GM23248 (cell line): Measurements from ENCODE around the gene SPANXB1. TPM values are rescaled to one million over a fixed set of nuclear protein-coding genes. Genes with fewer than 3 reads are reported as not detected.
A peak's percentile ranks its signal among the peaks of the same experiment; 100 is the strongest.
"Not testable (repeated sequence)": the region's sequence is repeated elsewhere in the genome, so short reads cannot be mapped to it uniquely, and the experiment has no call there.

Source experiments
- DNase-seq: peaks from one replicate; pipeline ENCODE4 v3.0.0-alpha.2; 2015
- H2AFZ ChIP-seq: fragments of 200-600 bp; sonication (generic); 2 replicates; pipeline ENCODE4 v1.6.1; 2016; ENCODE audit warnings: antibody characterized with exemption
- H3F3A ChIP-seq: fragments of 200-600 bp; sonication (generic); 2 replicates; pipeline ENCODE4 v1.6.1; 2016; ENCODE audit warnings: mild to moderate bottlenecking, antibody characterized with exemption, mixed run types; ENCODE audit not compliant: insufficient read depth
- H3K27ac ChIP-seq: fragments of 200-600 bp; sonication (generic); 2 replicates; pipeline ENCODE4 v1.5.1; 2016; ENCODE audit warnings: mild to moderate bottlenecking
- H3K27me3 ChIP-seq: fragments of 200-600 bp; sonication (generic); replicated peaks from 2 replicates; pipeline ENCODE4 v1.6.1; 2016; ENCODE audit warnings: mild to moderate bottlenecking; ENCODE audit not compliant: insufficient read depth
- H3K36me3 ChIP-seq: fragments of 200-600 bp; sonication (generic); 2 replicates; pipeline ENCODE4 v1.6.1; 2016; ENCODE audit warnings: low read depth, mild to moderate bottlenecking
- H3K4me1 ChIP-seq: fragments of 200-600 bp; sonication (generic); 2 replicates; pipeline ENCODE4 v1.6.1; 2016; ENCODE audit warnings: mild to moderate bottlenecking; ENCODE audit not compliant: insufficient read depth
- H3K4me2 ChIP-seq: fragments of 200-600 bp; sonication (generic); one replicate; pipeline ENCODE4 v1.6.1; 2016; ENCODE audit warnings: mild to moderate bottlenecking; ENCODE audit not compliant: unreplicated experiment
- H3K4me3 ChIP-seq: fragments of 200-600 bp; sonication (generic); 2 replicates; pipeline ENCODE4 v1.5.1; 2016; ENCODE audit warnings: mild to moderate bottlenecking
- H3K79me2 ChIP-seq: fragments of 200-600 bp; sonication (generic); 2 replicates; pipeline ENCODE4 v1.6.1; 2016; ENCODE audit warnings: mild to moderate bottlenecking; ENCODE audit not compliant: insufficient read depth
- H3K9ac ChIP-seq: fragments of 200-600 bp; sonication (generic); 2 replicates; pipeline ENCODE4 v1.6.1; 2016; ENCODE audit warnings: mild to moderate bottlenecking
- H3K9me2 ChIP-seq: fragments of 200-600 bp; sonication (generic); 2 replicates; pipeline ENCODE4 v1.6.1; 2016; ENCODE audit warnings: mixed run types, mild to moderate bottlenecking, moderate library complexity; ENCODE audit not compliant: insufficient read depth
- H3K9me3 ChIP-seq: fragments of 200-600 bp; sonication (generic); one replicate; pipeline ENCODE4 v1.6.1; 2017; ENCODE audit warnings: low read depth
- H4K20me1 ChIP-seq: fragments of 200-600 bp; sonication (generic); 2 replicates; pipeline ENCODE4 v1.6.0; 2016; ENCODE audit not compliant: insufficient read depth
- EZH2 ChIP-seq: fragments of 200-600 bp; sonication (generic); IDR thresholded peaks from 2 replicates; pipeline ENCODE4 v1.6.1; 2018; ENCODE audit warnings: antibody characterized with exemption, mild to moderate bottlenecking; ENCODE audit not compliant: insufficient read depth, poor library complexity, severe bottlenecking
- EZH2phosphoT487 ChIP-seq: fragments of 200-600 bp; sonication (generic); IDR thresholded peaks from 2 replicates; pipeline ENCODE4 v1.6.1; 2018; ENCODE audit warnings: antibody characterized with exemption, moderate library complexity, mild to moderate bottlenecking, low read depth; ENCODE audit not compliant: insufficient read depth
- WGBS, 2 experiments: methylation state at CpG; one replicate each; pipeline ENCODE4 v1.1.6; 2015 to 2017; ENCODE audit warnings: low lambda C conversion rate in 2 of 2, low coverage in 1 of 2; ENCODE audit errors: missing lambda C conversion rate in 2 of 2; 5-methylcytosine and 5-hydroxymethylcytosine counted together
- in situ Hi-C: fragments of 300-500 bp; cut with MboI; formaldehyde crosslinking; loops from 2 replicates; pipeline ENCODE4 v1.15.0; 2020
- polyA plus RNA-seq: library from polyadenylated mRNA; unstranded; fragments of >200 nt; fragmentation: Nextera tagmentation; extraction: Ambion mirVana; gene quantifications from 2 replicates; pipeline ENCODE4 v1.2.1, GENCODE V29; 2016
- total RNA-seq: library from RNA; depleted of rRNA; stranded (reverse); fragments of >200 nt; shearing (Covaris generic); gene quantifications from 2 replicates; pipeline ENCODE4 v1.2.3, GENCODE V29; 2014

SPANXB1 gene
- total and polyA plus RNA-seq, 2 experiments from 2014 or later = not detected

DNA sequence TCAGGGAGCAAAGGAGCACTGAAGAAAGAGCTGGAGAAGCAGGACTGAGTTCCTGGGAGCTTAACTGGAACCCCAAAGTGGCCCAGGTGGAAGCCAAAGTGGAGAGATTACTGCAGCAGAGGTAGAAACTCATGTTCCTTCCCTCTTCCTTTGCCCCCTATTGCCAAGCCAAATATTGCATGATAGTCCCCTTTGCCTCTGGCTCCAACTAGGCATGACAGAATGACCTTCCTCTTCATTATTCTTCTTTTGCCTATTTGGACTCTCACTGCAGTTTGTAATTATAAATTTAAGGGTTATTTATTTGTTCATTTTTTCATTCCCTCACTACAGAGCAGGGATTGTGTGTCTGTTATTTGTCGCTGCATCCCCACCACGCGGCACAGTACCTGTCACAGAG, 22.1 kb upstream of the SPANXB1 start:
- WGBS, 2 experiments = 78 to 84% methylated on average over 3 of the region's 3 CpGs
- no peak overlapping the region for H3K27ac ChIP-seq
- H3K79me2 ChIP-seq = no peaks in the 10 kb centered on the region
- H3K9me3 ChIP-seq = no peaks in the 10 kb centered on the region
- H3K9me2 ChIP-seq = no peaks in the 10 kb centered on the region
- no peaks in the 10 kb centered on the region for H3K4me1 ChIP-seq
- no peaks in the 10 kb centered on the region for H3K36me3 ChIP-seq
- no peak for DNase-seq
- no peak overlapping the region for H3K4me2 ChIP-seq
- no peak overlapping the region for H2AFZ ChIP-seq
- in situ Hi-C loops = no loop called here
- no peaks in the 10 kb centered on the region for H3K27me3 ChIP-seq
- no peaks in the 10 kb centered on the region for H3F3A ChIP-seq
- H3K4me3 ChIP-seq = no peak overlapping the region
- TF ChIP-seq EZH2phosphoT487 = no peak
- TF ChIP-seq EZH2 = no peak
- H4K20me1 ChIP-seq = no peaks in the 10 kb centered on the region
- H3K9ac ChIP-seq = no peak overlapping the region

- Histone ChIP-seq H3K36me3 (no peaks in the 10 kb centered on the region), H3K9ac (no peak overlapping the region), H3K27me3 (no peaks in the 10 kb centered on the region), H3K27ac (no peak overlapping the region), H3K9me2 (no peaks in the 10 kb centered on the region), H3K79me2 (no peaks in the 10 kb centered on the region), H3K4me3 (no peak overlapping the region), H3F3A (no peaks in the 10 kb centered on the region), H2AFZ (no peak overlapping the region), H3K9me3 (no peaks in the 10 kb centered on the region), H3K4me2 (no peak overlapping the region), H4K20me1 (no peaks in the 10 kb centered on the region), H3K4me1 (no peaks in the 10 kb centered on the region)
- TF ChIP-seq EZH2phosphoT487 = no peak
- no peak for TF ChIP-seq EZH2
- no peak for DNase-seq
- whole genome bisulfite sequencing, 2 experiments = 17 to 26% methylated on average over 1 of the region's 1 CpG
- in situ Hi-C loops = no loop called here
These were observed 18.7 kb upstream of the SPANXB1 start for GRCh38 chrX:140983730-140984129.

GRCh38 chrX:141005243-141005642, 2.8 kb downstream of the SPANXB1 start:
- H3K27ac ChIP-seq, H3K9me2 ChIP-seq, H3K9ac ChIP-seq, H4K20me1 ChIP-seq, in situ Hi-C loops, H3K4me3 ChIP-seq, H3K27me3 ChIP-seq, H3F3A ChIP-seq, H3K36me3 ChIP-seq, H3K4me2 ChIP-seq, H3K9me3 ChIP-seq, DNase-seq, H2AFZ ChIP-seq, H3K4me1 ChIP-seq, H3K79me2 ChIP-seq: not testable (repeated sequence)
- 0 to 5% methylated on average over 3 to 5 of the region's 6 CpGs for WGBS, 2 experiments

- H3K79me2 ChIP-seq, H3K9ac ChIP-seq, H3K4me1 ChIP-seq, H3K27me3 ChIP-seq, H3K4me3 ChIP-seq, DNase-seq, H3F3A ChIP-seq, H3K9me3 ChIP-seq, H3K9me2 ChIP-seq, H3K36me3 ChIP-seq, H3K4me2 ChIP-seq, H2AFZ ChIP-seq, in situ Hi-C loops, H4K20me1 ChIP-seq, H3K27ac ChIP-seq: not testable (repeated sequence)
- WGBS, 2 experiments = 17 to 42% methylated on average over 3 to 9 of the region's 14 CpGs
These were observed 41.9 kb downstream of the SPANXB1 start for GRCh38 chrX:141044246-141044645.

- H3F3A ChIP-seq, H4K20me1 ChIP-seq, in situ Hi-C loops, H3K36me3 ChIP-seq, H3K4me2 ChIP-seq, H3K27me3 ChIP-seq, DNase-seq, H3K4me1 ChIP-seq, H3K79me2 ChIP-seq, H3K9me3 ChIP-seq, H3K27ac ChIP-seq, H3K4me3 ChIP-seq, H3K9me2 ChIP-seq, H2AFZ ChIP-seq, H3K9ac ChIP-seq: not testable (repeated sequence)
- WGBS, 2 experiments = 32 to 41% methylated on average over 3 of the region's 3 CpGs
These were observed 47.5 kb downstream of the SPANXB1 start for GRCh38 chrX:141049878-141050277.

DNA sequence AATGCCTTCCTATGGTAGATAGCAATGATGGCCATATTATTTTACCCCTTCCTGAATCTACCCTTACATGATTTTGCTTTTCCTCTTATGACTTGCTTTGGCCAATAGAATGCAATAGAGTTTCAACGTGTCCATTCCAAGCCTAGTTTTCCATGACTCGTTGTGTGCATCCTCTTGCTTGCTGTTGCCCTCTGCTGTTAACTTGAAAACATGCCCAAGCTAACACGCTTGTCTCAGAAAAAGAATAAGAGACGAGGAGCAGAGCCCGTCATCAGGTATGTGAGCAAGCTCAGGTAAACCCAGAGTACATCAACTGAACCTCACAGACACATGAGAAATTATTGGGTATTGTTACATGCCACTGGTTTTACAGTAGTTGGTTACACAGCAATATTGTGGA, 49.7 kb downstream of the SPANXB1 start:
- in situ Hi-C loops = not testable (repeated sequence)
- peak; percentile 0 for DNase-seq
- WGBS, 2 experiments = 11 to 13% methylated on average over 4 to 5 of the region's 5 CpGs

More for the DNA sequence above, 49.7 kb downstream of the SPANXB1 start:
- H3K9me3 ChIP-seq, H3K27ac ChIP-seq, H3K79me2 ChIP-seq, H3K4me1 ChIP-seq, H3K4me3 ChIP-seq, H3K36me3 ChIP-seq, H3K4me2 ChIP-seq, H3K9me2 ChIP-seq, H4K20me1 ChIP-seq, H3K9ac ChIP-seq, H3F3A ChIP-seq, H3K27me3 ChIP-seq, H2AFZ ChIP-seq: not testable (repeated sequence)
